Left lobe of liver (tissue), 2 donors: ENCODE measurements around the gene ATXN7L1. TPM values are rescaled to one million over a fixed set of nuclear protein-coding genes. Genes with fewer than 3 reads are reported as not detected.

Experiments
- ATAC-seq: fragments of 200-7000 bp; cut with Tn5 transposase; one replicate; pipeline ENCODE4 v1.9.1; 2020; ENCODE audit warnings: mild to moderate bottlenecking, moderate library complexity
- DNase-seq: peaks from one replicate; pipeline ENCODE4 v3.0.0-alpha.2; 2020; ENCODE audit warnings: low spot score
- total RNA-seq: library from RNA; stranded (reverse); gene quantifications from one replicate; pipeline ENCODE4 v1.2.1, GENCODE V29; 2021
- donor health status: DM: no; HTN: no; CAD: no; lungs with moderate emphysema.
- donor health status: DM: no; HTN: yes; CAD: no.

ATXN7L1 gene
- total RNA-seq, 1 donor from 2014 or later, result 15.5 TPM

DNA sequence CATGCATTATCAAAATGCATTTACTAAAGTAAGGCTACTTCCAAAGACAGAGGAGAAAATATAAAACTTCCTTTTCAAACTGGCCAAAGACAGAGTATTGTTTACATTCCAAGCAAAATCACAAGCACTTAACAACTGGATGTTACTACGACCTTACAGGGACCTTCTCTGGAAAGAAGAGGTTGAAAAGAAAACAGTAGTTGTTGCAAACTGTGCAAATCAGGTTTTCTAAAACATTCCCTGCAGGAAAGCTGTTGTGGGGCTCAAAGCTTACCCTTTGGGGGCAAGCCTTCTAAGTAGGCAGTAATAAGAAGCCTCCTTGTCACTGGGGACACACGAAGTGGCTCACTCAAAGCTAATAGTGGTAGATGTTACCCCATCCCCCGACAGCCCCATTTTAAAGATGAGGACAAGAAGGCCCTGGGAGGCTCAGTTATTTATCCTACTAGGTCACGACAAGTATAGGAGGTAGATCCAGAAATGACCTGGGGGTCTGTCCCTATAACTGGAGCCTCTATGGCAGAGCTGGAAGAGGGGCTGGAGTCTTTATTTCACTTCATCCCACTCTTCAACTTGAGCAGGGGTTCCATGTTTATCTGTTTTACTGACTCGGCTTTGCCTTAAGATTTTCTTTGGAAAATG, 46.6 kb downstream of the ATXN7L1 start:
- DNase-seq, result no peak
- ATAC-seq, result no peak

DNA sequence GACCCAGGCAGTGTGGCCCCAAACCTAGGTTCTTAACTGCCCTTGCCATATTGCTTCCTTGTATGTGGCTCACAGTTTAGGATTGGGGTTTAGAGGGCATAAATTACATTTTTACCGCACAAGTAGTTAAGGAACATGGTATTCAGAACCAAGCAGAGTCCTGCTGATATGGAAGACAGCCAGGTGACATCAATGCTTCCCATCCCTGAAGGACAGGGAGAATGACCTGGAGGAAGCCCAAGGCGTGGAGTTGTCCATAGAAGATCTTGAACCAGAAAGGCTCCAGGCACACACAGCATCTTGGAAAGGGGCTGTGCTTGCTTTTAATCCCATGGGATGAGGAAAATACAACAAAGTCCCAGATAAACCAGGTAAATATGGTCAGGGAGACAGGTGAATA, 48.3 kb downstream of the ATXN7L1 start:
- no peak for DNase-seq
- ATAC-seq, result no peak

DNA sequence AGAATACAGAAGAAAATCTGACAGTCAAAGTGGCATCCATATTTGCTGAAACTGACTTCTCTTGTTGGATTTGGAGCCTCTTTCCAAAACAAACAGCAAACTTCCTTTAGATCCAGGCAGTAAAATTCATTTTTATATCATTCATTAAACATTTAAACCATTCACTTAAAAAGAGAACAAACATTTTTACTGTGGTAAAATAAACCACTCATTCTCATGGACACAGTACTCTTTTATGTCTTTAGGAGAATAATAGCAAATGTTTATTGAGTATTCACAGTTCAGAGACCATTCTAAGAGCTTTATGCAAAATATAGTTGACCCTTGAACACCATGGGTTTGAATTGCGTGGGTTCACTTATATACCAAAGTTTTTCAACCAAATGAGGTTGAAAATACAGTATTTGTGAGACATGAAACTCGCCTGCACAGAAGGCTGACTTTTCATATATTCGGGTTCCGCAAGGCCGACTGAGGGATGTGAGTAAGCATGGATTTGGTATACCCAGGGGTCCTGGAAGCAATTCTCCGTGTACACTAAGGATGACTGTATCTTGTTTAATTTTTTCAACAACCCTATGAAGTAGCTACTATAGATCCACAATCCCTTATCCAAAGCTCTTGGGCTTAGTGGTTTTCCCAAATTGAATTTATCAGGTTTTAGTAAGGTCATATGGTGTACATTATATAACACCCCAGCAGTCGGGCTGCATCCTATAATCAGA, 49.1 kb downstream of the ATXN7L1 start:
- DNase-seq, result no peak
- no peak for ATAC-seq

DNA sequence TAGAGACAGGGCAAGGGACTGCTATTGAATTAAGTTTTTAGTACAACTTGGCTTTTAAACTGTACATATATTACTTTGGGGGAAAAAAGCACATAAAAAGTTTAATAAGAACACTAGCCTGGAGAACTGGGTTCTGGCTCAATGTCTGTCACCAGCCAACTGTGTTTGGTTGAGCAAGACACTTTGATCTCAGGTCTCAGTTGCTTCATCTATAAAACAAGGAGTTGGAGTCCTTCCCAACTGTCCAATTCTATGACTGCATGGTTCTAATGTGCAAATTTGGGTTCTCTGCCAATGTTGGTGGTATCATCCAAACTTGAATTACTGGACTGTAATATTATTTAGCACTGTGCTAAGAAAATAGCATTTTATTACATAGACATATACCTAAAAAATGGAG, 50.3 kb downstream of the ATXN7L1 start:
- ATAC-seq, result peak; percentile 82
- DNase-seq, result no peak

DNA sequence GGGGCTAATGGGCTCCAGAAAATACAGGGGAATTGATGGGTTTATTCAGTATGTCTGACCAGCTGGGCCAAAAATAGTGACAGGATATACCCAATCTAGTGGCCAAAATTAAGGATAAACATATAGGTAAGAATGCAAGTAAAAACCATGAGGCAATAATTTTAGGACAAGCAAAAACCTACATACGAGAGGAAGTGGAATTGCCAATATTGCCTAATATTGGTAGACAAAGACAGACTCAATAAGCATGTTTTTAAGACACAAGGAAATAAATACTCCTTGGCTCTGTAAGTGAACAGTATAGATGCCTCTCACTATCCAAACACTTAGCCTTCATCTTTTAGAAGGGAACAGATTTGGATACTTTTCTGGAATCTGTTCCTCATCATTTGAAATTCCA, 51.0 kb downstream of the ATXN7L1 start:
- ATAC-seq, result no peak
- DNase-seq, result no peak

DNA sequence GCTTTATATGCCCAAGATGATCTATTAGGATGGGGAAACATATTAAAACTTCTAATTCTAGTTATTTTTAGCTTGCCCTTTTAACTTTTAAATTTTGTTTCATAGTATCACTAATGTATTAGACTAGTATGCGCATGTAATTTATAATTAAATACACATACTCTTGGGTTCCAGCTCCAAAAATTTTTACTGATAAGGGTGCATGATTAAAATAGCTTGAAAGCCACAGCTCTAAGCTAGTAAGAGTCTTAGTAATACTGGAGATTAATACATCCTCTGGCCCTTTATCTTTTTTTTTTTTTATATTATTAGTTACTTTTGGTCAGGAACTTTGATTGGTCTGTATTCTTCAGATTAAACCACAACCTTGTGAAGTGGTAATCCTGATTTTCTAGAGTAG, 53.6 kb downstream of the ATXN7L1 start:
- ATAC-seq (no peak), DNase-seq (no peak)

DNA sequence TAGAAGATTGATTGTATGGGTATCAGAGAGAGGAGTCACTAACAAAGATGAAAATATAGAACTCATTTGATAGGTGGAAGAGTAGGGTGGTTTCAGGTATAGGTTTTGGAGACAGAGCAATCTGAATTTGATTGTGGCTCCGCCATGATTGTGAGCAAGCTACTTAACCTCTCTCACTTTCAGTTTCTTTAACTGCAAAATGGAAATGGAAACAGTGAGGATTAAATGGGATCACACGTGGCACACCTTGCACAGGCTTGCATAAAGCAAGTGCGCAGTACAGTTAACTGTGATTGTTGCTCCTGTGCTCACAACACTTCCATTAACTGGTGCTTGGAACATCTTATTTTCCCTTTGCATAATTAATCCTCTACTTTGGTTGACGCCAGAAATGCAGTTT, 54.9 kb downstream of the ATXN7L1 start:
- DNase-seq (no peak), ATAC-seq (no peak)

DNA sequence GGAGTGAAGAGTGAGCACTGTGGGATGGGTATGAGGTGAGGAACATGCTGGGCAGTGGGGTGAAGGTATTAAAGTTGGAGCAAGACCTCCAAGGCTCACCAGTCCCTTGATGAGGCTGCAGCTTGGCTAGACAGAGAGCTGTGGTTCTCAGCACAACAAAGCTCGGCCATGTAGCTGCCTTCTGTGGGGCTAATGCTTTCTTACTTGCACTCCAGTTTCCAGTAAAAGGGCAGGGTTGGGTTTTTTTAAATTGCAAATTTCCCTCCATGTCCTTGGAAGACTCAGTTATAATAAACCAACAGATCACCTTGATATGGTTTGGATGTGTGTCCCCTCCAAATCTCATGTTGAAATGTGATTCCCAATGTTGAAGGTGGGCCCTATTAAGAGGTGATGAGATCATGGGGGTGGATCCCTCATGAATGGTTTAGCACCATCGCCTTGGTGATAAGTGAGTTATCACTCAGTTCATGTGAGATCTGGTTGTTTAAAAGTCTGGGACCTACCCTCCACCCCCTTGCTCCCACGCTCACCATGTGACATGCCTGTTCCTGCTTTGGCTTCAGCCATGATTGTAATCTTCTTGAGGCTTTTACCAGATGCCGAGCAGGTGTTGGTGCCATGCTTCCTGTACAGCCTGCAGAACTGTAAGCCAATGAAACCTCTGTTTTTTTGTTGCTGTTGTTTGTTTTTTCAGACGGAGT, 55.9 kb downstream of the ATXN7L1 start:
- ATAC-seq, result no peak
- no peak for DNase-seq

DNA sequence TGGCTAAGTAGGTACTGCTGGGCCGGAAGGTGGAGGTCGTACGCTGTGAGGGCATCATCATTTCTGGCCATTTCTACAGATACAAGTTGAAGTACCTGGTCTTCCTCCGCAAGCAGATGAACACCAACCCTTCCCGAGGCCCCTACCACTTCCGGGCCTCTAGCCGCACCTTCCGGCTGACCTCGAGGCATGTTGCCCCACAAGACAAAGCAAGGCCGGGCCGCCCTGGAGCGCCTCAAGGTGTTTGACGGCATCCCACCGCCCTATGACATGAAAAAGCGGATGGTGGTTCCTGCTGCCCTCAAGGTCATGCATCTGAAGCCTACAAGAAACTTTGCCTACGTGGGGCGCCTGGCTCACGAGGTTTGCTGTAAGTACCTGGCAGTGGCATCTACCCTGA, 56.8 kb downstream of the ATXN7L1 start:
- ATAC-seq, result no peak
- no peak for DNase-seq

DNA sequence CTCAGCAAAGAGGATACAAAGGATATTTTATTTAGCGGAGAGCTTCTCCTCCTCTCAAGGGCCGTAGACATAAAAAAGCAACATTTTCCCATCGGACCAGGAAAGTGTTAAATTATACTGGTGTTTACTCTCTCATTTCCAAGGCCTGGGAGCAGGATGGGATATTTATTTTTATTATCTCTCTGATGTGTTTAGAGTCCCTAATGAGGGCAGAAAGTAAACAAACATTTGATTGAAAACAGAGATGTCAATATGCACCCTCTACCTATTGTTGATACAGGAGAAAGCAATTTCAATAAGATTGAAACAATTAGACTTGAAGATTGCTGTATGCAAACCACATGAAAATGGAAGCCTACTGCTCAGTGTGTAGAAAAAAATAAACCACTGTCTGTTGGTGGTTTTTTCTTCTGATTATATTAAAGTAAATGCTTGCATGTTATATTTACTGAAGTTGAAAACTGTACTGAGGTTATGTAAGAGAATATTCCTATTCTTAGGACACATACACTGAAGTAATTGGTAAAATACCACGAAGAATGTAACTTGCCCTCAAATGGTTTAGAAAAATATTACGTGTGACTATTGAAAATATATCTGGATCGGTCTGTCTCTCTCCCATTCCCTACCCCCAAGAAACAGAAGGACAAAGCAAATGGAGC, 59.3 kb downstream of the ATXN7L1 start:
- ATAC-seq (no peak), DNase-seq (no peak)

DNA sequence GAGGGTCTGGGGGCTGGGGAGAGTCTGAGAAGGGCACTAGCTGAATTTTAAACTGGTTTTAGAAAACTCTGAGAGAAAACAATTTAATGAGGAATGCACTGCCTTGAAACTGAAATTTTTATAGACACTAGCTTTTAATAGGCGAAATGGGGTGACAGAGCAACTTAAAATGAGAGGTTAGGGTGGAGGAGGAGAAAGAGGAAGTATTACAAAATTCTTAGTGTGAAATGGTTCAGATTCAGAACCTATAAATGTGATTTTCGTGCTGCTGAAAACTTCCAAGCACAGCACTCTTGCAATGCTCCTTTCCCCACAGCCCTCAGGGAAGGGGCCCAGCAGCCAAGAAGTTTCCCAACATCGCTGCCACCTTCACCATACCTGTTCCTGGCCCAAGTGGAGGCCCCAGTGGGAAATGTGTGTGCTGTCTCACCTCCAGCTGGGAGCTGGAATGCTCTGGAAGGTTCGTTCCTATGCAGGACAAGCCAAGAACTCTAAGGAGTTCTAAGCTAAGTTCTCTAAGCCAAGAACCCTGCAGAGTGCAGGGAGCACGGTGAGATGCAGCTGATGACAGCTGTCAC, 60.0 kb downstream of the ATXN7L1 start:
- DNase-seq (no peak), ATAC-seq (no peak)

DNA sequence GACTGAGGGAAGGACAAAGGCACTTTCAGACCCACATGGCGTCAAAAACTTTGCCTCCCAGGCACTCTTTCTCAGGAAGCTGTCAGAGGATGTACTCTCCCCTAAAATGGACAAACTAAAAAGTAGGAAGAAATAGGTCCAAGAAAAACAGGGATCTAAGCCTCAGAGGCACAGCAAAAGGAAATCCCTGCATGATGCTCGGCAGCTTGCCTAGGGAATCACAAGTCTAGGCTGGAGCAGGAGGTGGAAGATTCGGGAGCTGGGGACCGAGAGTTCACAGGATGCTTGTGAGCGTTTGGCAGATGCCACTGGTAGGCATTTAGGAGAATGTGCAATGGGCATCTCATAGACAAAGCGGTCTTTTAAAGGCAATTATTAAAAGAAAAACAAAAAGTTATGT, 60.8 kb downstream of the ATXN7L1 start:
- no peak for ATAC-seq
- DNase-seq, result no peak

DNA sequence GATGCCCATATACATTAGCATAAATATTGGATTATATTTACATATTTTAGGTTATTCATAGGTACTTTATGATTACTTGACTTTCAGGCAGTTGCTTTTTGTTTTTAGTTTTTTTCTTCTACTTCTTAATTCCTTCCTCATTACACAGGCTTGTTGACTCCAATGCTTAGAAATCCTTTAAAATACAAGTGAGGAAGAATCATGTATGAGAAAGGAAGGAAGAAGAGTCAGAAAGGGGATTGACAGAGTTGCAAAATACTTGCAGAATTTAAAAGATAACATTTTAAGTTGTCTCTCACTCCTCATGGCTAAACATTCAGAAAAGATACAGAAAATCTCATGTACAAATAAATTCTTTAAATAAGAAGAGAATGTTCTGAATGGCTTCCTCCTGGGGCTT, 61.9 kb downstream of the ATXN7L1 start:
- ATAC-seq (no peak), DNase-seq (no peak)

DNA sequence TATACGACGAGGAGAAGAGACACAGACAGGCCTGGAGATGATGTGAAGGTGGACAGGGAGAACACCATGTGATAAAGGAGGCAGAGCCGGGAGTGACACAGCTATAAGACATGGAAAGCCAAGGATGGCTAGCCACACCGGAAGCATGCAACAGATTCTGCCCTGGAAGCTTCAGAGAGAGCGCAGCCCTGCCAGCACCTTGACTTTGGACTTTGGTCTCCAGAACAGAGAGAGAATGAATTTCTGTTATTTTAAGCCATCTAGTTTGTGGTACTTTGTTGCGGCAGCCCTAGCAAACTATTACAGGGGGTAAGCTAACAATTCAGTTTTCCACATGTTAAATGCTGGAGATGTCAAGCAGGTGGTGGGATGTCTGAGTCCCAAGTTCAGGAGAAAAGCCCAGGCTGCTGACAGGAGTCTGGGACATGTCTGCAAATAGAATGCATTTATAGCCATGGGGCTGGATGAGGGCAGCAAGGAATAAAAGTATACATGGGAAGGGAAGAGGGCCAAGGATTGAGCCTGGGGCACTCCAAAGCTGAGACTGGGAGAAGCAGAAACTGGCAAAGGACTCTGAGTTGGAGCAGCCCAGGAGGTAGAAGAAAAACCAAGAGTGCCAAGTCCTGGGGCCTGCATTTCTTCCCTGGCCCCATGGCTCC, 65.1 kb downstream of the ATXN7L1 start:
- peak; percentile 63 for DNase-seq
- peak; percentile 93 for ATAC-seq

DNA sequence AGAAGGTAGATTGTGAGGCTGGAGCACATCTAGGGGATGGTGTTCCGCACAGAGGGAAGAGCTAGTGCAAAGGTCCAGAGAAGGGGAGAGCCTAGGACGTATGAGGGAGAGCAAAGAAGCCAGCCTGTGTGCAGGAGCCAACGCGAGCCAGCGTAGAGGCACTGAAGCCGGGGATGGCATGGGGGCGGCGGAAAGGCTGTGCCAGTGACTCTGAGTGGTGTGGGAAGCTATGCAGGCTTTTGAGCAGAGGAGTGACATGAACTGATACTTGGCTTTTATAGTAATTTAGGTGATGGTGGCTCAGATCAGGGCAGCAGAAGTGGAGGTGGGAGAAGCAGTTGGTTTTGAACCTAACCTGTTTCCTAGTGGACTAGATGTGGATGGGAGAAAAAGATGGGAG, 65.8 kb downstream of the ATXN7L1 start:
- no peak for DNase-seq
- ATAC-seq, result no peak

DNA sequence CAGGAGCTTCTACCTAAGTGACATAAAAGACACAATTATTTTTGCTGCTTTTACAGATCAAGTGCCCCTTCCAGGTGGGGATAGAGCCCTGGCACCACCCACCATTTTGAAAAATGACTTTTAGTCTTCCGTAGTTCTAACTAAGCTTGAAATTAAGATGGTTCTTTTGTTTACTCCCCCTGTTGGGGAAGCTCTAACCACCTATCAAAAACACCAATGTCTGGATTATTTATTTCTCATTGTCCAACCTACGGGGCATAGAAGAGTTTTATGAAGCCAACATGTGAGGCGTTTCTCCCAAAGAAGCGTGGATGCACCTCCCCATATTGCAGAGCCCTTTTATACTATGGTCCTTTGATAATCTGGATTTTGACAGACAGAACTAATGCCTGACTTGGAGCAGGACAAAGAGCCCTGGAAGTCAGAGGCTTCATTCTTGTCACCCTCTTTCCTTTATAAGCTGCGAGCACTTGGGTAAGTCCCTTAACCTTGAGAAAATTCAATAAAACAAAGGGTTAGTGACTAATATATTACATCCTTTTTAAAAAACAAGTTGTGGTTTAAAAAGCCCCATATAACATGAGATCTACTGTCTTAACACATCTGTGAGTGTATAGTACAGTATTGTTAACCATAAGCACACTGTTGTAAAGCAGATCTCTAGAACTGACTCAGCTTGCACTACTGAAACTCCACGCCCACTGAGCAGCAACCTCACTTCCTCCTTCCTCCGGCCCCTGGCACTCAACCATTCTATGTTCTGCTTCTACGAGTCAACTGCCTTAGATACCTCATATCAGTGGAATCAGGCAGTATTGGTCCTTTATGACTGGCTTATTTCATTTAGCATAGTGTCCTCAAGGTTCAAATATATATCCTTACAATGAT, 67.5 kb downstream of the ATXN7L1 start:
- DNase-seq (no peak), ATAC-seq (no peak)

DNA sequence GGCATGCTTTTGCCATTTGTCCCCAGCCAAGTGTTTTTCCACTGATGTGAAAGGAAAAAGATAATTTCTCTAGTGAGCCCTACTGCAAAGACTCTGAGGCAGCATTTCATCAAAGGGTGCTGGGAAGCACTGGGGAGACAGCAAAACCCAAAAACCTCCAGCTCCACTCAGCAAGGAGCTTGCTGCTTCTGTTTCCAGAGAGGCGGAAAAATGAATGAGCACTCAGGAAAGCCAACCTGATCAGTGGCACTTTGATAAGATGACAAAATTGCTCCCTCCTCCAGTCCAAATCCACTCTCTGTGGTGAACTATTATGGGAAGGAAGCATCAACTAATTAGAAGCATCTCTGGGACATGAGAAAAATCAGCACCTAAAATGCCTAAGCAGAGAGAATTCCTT, 68.2 kb downstream of the ATXN7L1 start:
- no peak for ATAC-seq
- no peak for DNase-seq

DNA sequence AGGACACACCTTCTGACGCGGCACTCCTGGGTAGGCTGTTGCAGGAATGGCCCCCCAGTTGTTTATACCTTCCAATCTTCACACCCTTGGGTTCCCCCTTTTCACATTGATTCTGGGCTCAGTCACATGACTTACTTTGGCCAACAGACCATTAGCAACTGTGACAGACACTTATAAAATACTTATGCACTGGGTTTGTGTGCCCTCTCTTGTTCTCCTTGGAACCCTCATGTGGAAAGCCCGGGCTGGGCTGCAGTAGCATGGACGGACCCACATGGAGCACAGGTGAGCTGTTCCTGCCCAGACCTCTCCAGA, 69.0 kb downstream of the ATXN7L1 start:
- no peak for ATAC-seq
- no peak for DNase-seq

DNA sequence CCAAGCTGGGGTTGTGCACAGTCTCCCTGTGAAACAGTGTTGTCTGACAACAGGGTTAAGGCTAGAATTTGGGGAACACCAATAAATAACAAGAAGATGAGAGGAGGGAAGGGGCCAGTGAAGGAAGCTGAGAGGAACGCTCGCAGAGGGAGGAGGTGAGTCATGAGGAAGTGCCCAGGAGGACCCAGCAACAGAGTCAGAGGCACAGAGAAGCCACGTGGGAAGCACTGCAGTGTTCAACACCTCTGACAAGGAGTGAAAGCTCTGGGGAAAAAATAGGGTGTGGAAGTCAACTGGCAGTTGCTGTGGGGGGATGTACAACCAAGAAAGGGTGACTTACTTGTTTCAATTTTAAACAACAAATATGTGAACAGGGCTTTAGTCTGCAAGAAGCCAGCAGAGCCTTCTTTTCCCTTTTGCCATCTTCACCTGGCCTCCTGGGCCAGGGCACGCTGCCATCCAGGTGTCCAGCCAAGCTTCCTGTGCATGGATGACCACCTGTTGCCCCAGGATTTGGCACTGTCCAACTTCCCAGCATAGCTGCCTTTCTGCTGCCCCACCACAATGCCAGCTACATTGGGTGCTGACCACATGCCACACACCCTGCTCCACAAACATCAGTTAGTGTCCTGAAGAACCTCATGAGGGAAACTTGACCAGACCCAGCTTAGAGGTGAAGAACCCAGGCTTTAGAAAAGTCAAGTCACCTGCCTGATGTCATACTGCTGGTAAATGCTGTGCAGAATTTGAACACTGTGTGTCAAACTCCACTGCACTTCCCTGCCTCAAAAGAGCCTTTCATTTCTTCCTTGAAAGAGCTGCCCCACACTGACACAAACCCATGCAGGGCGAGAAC, 69.6 kb downstream of the ATXN7L1 start:
- DNase-seq, result no peak
- ATAC-seq, result no peak
